ENCODE measurements around the gene PTPRG.
"Not testable (repeated sequence)": the region's sequence is repeated elsewhere in the genome, so short reads cannot be mapped to it uniquely, and the experiment has no call there.

Gene PTPRG

DNA sequence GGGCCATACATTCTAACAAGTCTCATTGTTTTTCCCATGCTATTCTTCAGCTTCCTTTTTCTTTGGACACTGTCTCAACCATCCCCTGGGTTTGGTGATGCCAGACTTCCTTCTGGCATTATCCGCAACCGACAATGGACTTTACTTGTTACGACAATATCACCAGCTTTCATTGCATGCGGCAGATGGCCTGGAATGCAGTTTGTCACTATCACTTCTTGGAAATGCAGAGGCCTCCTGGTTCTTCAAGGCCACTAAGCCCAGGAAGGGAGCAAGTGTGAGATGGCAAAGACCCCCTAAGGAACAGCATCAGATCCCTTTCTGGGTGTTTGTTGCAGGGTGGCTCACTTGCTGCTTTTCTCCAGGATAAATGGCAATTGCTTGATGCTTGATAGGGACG, 128.6 kb downstream of the PTPRG start:
- no peak for DNase-seq

- DNase-seq, result no peak
These were observed 130.1 kb downstream of the PTPRG start for GRCh38 chr3:61691466-61691865.

GRCh38 chr3:61697301-61697700, 135.9 kb downstream of the PTPRG start:
- DNase-seq, result no peak

GRCh38 chr3:61698278-61699072, 137.1 kb downstream of the PTPRG start:
- DNase-seq, result not testable (repeated sequence)

DNA sequence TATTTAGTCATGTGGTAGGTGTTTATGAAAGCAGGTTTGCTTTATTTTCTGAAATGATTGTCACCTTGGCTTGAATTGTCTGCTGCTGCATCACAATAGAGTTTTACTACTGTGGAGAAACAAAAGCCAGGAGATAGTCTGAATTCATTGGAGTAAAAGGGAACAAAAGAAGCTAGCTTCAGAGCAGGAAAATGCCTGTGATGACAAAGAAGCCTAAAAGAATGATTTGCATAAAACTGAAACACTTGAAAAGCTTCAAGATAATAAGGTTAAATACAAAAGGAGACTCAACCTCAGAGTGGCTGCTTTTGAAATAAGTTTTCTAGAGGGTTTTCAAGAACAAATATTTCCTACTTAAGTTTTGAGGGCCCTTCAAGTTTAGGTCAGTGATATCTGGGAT, 138.3 kb downstream of the PTPRG start:
- no peak for DNase-seq

DNA sequence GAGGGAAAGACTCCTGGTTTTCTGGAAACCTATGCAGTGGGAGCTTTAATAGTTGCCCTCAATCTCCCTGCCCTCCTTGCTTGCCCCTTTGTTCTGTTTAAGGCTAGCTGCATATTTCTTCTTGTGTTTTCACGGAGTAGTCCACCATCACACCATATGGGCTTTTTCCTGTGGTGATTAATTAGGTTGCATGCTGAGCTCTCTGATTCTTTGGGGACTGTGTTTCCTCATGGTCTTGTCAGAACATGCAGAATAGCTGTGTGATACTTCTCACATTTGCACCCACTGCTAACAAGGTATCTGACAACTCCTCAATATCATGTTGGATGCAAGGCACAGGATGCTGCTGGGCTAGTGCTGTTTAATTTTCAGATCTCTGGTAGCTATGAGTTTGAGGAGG, 139.6 kb downstream of the PTPRG start:
- no peak for DNase-seq

- no peak for DNase-seq
These were observed 141.1 kb downstream of the PTPRG start for GRCh38 chr3:61702453-61702852.

GRCh38 chr3:61704807-61705206, 143.4 kb downstream of the PTPRG start:
- DNase-seq, result no peak

- DNase-seq, result no peak
These were observed 146.1 kb downstream of the PTPRG start for GRCh38 chr3:61707492-61707891.

- not testable (repeated sequence) for DNase-seq
These were observed 149.5 kb downstream of the PTPRG start for GRCh38 chr3:61710920-61711319.

GRCh38 chr3:61714225-61714624, 152.9 kb downstream of the PTPRG start:
- DNase-seq, result no peak

DNA sequence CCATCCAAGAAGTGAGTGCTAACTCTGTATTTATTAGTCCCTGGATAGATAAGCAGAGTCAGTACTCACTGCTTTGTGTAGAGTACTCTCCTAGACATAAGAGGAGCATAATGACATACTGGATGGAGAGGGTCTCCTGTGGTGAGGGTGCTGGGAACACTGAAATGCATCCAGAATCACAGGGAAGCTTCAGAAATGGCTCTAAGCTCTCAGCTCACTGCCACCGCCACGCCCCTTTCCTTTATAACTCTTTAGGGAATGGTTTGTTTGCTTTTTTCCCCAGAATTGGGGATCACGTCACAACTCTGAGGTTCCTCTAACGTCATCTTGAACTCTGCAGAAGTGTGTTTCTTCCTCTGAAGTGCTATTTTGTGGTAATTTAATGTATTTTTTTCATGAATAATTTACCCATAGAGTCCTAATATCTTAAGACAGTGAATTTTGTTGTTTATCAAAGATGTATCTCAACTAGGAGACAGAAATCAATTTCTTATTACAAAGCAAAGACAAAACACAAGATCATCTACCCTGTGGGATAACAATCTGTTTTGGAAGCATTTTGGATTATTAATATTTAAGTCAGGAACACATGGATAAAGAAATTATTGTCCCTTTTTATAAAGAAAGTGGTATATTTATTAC, 154.6 kb downstream of the PTPRG start:
- no peak for DNase-seq

- not testable (repeated sequence) for DNase-seq
These were observed 155.3 kb downstream of the PTPRG start for GRCh38 chr3:61716693-61717092.

DNA sequence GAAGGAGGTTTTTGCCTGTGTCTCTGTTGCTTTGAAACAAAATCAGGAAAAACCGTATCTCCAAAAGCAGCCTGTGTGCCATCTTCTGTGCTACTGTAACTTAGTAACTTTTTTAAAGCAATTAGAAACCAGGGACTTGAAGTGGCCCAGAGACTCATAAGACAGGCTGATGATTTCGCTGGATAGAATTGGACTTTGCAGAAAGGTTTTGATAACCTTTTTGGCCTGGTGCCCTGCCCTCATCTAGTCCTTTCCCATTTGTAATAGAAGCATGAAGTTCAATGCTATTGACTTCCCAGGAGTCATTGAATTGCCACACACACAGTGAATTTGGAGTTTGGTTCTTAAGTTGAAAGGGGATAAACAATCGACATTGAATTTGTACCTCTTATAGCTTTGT, 157.2 kb downstream of the PTPRG start:
- DNase-seq, result no peak

GRCh38 chr3:61719278-61719977, 158.1 kb downstream of the PTPRG start:
- DNase-seq, result no peak

DNA sequence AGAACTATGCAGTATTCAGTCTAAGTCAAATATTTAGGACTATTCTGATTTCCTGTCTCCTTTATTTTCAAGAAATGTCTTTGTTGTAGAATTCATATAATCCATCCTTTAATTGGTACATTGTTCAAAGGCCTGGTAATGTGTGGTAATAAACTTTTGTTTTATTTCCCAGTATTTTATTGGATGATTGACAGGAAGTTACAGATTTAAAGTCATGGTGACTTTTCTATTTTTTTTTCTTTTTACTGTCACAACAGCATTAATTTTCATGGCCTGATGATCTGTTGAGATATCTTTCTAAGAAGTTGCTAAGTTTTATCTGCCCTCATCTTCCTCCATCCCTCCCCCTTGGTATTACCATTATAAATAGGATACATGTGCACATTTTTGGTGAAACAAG, 161.7 kb downstream of the PTPRG start:
- no peak for DNase-seq

DNA sequence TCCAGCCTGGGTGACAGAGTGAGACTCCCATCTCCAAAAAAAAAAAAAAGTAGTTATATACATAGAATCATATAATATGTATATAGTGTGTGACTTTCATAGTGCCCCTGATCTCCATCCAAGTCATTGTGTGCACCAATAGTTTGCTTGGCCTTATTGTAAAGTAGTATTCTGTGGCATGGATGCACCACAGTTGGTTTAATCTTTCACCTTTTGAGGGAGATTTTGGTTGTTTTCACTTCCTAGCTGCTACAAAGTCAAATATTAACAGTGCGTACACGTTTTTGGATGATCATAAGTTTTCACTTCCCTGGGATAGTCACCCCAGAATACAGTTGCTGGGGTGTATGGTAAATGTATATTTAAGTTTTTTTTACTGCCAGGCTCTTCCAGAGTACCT, 162.8 kb downstream of the PTPRG start:
- no peak for DNase-seq

GRCh38 chr3:61724801-61725200, 163.4 kb downstream of the PTPRG start:
- no peak for DNase-seq

DNA sequence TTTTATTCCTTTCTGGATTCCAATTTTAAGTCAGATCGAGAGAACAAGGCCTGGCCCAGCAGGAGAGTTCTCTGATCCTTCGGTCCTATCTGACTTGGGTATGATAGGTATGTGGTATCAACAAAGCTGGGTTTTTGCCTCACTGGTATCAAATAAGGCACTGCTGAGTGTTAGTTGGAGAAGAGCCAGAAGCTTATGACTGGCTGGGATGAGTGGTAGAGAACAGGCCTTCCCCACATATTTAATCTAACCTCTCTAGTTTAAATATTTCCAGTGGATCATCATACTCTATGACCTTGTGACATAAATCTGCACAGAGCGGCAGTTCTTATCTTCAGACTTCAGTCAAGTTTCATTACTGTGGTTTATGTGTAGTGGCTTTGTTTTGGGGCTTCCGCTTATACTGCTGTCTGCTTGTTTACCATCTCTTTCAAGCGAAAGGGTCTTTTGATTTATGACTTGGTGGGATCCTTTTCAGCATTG, 164.5 kb downstream of the PTPRG start:
- no peak for DNase-seq

DNA sequence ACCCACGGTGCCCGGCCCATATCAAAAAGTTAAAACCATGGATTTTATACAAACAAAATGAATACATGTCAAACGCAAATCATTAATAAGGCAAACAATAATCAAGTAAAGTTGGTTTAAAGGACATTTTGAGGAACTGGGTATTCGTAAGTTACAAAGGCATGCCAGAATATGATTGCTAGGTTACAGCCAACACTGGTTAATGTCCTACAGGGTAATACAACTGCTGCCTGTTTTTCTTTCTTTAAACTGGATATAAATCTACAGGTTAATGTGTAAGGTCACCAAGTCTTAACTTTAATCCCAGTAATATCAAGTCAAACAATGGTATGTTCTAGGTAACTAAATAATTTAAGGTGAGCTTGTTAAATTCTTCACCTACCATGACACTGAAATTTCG, 166.1 kb downstream of the PTPRG start:
- no peak for DNase-seq

DNA sequence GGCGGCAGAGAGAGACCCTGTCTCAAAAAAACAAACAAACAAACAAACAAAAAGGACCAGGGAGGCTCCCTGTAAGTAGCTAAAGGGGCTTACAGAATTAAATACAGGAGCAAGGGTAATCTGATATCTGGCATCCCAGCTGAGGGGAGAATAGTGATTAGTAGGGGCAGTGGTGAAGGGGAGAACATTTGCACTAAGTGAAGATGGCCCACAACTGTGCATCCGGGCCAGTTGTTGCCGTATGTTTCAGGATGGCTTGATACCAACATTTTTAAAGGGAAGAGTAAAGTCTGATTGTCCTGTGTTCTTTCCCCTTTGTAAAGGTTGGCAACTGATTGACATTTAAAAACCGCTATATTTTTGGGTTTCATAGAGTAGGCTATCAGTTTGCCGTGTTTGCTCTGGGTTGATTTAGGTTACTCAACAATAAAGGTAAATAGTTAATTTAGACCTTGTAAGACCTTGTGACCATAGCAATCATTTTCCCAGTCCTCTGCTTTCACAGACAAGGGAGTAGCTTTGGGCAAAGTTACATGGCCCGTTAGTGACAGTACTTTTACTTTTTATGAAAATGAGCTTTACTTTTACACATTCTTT, 167.8 kb downstream of the PTPRG start:
- no peak for DNase-seq

GRCh38 chr3:61730056-61730455, 168.7 kb downstream of the PTPRG start:
- DNase-seq, result no peak

DNA sequence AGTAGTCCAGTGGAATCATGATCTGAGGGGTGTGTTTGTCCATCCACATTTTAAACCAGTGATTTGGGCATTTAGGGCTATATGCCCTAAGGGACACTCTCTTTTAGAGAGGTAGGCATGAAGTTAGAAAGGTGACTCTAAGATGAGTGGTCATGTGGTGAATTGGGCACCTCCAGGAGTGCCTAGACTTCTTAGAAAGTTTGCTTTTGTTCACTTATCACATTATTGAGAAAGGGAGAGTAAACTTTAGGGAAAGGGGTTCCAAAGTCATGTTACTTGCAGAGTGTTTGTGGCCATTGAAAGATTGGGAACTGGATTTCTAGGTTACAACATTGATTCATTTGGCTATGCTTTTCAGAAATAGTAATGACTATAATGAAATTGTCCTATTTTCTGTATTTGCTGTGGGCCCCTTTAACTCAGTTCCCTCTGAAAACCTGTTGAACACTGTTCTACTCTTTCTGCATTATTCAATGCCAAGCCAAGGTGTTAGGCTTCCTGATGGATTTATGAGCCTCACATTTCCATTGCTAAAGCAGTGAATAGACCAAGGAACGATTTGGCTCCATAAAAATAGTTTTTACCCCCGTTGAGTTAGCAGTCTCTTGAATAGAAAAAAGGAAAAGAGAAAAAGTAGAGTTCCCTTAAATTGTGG, 169.3 kb downstream of the PTPRG start:
- DNase-seq, result no peak
